GM19240 (cell line): Measurements from ENCODE around the gene NAA60.
"Not testable (repeated sequence)": the region's sequence is repeated elsewhere in the genome, so short reads cannot be mapped to it uniquely, and the experiment has no call there.

Source experiments
- DNase-seq: peaks from one replicate; pipeline ENCODE4 v3.0.0; 2011; ENCODE audit warnings: low spot score; ENCODE audit not compliant: insufficient read length

NAA60 gene

GRCh38 chr16:3508736-3509135, 65.3 kb downstream of the NAA60 start:
- DNase-seq, result no peak

GRCh38 chr16:3509470-3509928, 66.0 kb downstream of the NAA60 start:
- no peak for DNase-seq

- DNase-seq, result no peak
Observed at GRCh38 chr16:3510416-3510815, 66.9 kb downstream of the NAA60 start.

DNA sequence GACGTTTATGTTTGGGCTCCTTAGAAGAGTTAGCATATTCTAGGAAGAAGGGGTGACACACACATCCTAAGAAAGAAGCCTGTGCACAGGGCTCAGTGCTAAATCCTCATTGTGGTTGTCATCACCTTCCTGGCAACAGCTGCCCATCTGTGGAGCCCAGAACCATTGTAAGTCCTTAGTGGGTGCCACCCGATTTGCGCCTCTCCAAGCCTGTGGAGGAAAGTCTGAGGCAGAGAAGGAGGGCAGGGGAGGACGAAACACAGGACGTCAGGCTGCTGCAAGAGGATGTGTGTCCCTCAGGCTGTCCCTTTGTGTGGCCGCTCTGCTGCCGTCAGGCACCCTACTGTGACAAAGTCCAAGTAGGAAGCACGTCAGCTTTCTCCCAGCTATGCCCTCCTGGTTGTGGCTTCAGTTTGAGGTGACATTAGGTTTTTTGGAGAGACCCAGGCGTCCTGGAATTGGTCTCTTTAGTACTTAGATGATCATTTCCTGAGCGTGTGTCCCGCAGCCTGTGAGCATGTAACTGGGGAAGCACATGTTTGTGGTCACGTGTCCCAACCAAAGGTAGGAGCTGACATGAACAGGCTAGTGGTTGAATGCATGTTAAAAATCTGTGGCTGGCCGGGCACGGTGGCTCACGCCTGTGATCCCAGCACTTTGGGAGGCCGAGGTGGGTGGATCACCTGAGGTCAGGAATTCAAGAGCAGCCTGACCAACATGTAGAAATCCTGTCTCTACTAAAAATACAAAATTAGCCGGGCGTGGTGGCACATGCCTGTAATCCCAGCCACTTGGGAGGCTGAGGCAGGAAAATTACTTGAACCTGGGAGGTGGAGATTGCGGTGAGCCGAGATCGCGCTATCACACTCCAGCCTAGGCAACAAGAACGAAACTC, 68.1 kb downstream of the NAA60 start:
- DNase-seq, result no peak

DNA sequence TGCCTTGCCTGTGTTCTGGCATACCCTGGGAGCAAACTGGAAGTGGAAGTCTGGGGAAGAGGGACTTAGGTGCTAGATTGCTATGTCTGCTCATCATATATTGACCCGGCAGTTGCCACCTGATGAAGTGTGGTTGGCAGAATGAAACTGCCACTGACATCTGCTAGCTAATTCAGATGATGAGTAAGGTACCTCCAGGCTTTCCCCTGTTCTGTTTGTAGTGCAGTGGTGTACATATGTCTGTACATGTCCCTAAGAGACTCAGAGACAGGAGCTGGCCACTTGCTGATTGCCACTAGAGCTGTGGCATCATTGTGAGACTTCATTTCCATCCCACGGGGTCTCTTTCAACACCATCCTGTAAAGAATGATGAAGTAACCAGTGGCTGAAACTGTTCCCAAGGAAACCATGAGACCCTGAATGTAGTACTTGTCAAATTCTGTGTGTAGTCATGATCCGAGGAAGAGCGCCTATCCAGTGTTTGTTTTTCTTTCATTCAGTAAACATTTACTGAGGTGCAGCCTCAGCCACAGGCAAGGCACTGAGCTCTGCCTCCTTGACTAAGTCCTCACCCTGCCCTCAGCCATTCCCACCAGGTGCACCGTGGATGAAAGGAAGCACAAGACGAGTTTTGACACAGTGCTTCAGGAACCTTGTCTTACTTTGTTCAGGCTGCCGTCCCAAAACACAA, 70.6 kb downstream of the NAA60 start:
- no peak for DNase-seq

DNA sequence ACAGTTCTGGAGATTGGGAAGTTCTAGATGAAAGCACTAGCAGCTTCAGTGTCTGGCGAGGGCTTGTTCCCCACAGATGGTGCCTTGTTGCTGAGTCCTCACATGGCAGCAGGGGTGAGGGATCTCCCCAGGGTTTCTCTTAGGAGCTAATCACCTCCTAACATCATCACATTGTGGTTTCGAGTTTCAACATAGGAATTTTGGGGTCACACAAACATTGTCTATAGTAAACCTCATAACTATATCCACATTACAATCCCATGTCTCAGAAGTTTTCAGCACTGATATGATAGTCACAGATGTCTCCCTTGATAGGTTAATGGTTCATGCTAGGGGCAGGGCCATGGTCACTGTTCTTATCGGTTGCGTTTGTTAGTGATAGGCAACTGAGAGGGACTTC, 71.1 kb downstream of the NAA60 start:
- DNase-seq, result no peak

DNA sequence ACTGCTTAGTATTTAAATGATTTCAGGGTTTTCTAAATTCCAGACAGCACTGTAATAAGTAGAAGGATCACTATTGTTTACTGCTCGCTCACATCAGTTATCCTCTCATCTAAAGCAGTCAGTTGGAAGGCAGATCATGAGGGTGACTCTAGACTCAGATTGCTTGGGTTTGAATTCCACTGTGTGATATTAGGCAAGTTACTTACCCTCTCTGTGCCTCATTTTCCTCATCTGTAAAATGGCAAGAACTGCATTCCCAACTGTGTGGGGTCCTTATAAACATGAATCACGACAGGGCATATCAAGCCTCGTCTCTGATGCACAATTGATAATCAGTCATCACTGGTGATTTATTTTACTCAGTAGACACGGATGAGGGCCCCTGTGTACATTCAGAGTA, 72.4 kb downstream of the NAA60 start:
- DNase-seq, result no peak

DNA sequence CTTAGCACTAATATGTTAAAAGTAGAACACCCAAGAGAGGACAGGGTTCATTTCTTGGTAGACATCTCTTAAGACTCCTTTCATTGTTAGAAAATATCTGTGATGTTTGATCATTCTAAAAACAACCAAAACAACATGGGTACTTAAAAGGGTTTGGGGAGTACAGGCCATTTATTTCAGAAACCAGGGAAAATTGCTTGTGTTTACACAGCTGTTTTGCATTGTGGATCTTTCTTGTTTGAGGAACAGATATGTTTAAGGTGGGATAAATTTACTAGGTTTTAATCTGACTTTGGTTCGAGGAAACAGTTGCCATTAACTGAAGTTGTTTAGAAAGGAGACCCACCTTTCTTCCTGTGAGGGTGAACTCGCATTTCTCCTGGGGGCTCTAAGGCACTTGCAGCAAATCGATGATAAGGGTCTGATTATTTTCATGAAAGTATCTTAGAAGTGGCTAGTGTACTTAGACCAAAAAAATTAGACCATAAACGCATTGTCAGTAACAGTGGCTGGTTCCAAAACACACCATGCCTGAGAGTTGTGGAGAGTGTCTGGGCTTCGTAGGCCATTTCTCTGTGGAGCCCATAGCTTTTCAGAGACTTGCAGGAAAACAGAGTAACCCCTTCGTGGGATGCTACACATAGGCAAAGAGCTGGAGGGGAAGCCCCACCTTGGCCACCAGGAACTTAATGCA, 75.0 kb downstream of the NAA60 start:
- DNase-seq, result no peak

DNA sequence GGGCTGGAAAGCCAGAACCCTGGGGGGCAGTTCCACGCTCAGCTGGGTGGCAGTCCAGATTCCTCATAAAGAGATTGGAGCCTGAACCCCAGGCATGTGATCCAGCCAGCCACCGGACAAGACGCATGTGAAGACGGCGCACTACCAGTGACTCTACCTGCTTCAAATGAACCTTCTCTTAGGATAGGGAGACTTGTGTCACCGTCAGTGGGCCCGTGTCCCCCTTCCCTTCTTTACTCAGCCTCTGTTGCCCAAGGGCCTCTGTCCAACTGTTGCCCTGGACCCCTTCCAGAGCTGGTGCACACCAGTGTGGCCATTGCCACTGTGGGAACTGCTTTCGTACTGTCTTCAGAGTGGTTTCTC, 75.5 kb downstream of the NAA60 start:
- DNase-seq, result no peak

- no peak for DNase-seq
Observed at GRCh38 chr16:3519581-3519980, 76.1 kb downstream of the NAA60 start.

DNA sequence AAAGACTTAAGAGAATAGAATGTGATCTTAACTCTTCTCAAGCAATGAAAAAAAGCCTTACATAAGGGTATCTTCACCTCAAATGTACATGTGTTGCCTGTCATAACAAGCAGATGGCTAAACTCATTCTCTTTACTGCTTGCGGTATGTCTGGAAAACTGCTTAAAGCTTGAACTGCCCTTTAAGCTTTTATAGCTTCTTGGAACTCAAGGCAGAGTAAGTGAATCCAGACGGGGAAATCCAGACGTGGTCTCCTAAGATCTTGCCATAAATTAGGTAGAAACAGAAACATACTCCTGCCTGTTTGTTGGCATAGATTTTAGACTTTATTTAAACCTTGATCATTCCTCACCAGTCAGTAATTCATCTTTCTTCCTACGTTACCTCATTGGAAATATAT, 76.9 kb downstream of the NAA60 start:
- no peak for DNase-seq

GRCh38 chr16:3520841-3521240, 77.4 kb downstream of the NAA60 start:
- no peak for DNase-seq

GRCh38 chr16:3523281-3523680, 79.8 kb downstream of the NAA60 start:
- DNase-seq, result no peak

DNA sequence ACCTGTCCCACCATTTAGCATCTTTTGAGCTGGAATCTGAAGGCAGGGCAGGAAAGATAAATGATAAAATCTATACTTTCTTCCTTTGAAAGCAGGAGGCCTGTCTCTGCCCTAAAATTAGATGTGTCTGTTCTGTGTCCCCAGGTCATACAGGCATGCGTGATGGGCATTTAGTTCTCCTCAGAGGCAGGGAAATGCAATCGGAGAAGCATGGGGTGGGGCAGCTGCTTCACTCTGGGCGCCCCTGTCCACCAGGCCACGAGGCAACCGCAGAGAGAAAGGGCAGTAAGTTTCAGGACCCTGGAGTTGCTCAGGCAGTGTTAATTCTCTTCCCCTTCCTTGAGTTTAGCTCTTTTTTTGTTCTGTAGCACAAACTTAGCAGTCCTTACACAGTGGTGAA, 82.5 kb downstream of the NAA60 start:
- no peak for DNase-seq

- not testable (repeated sequence) for DNase-seq
Observed at GRCh38 chr16:3527216-3527829, 83.8 kb downstream of the NAA60 start.

DNA sequence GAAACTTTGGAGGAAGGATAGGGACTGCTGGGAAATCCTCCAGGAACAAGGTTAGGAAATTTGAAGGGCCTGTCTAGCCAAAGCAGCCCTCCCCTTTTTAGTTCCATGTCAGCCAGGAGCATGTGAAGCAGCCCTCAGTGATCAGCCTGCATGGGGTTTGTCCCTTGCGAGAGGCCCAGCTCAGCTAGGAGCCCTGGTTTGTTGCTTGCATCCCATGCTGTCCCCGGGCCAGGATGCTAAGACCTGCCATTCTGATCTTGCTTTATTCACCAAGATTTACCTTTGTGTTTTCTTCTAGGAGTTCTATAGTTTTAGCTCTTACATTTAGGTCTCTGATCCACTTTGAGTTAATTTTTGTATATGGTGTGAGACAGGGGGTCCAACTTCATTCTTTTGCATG, 84.9 kb downstream of the NAA60 start:
- no peak for DNase-seq

DNA sequence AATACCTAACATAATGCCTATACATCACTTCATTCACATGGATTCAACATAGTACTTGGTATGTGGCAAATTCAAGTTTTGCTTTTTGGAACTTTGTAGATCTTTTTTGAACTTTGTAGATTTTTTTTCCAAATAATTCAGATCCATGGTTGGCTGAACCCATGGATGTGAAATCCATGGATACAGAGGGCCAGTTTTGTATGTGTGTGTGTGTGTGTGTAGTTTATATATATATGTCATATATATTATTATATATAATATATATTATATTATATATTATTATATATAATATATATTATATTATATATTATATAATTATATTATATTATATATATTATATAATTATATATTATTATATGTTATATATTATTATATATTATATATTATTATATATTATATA, 85.7 kb downstream of the NAA60 start:
- DNase-seq, result no peak

- DNase-seq, result no peak
Observed at GRCh38 chr16:3530371-3530914, 87.0 kb downstream of the NAA60 start.

- DNase-seq, result no peak
Observed at GRCh38 chr16:3532741-3533140, 89.3 kb downstream of the NAA60 start.

- no peak for DNase-seq
Observed at GRCh38 chr16:3534126-3534525, 90.6 kb downstream of the NAA60 start.

DNA sequence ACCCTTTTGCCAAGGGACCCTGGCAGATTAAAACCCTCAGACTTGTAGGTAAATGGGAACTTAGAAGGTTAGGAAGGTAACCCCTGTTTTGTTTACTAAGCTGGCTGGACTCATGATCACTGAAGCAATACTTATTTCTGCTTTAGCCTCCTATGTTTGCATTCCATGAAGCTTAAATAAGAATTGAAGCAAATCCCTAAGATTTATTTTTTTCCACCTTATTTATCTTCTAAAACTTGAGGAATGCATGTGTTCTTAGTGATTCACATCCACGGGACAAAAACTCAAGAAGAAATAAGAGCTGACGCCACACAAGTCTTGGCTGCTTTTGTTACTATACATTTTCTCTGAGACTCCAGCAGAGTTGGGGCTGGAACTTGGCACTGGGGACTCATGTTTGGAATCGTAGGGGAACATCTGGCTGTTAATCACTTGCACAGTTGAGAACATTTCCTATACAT, 92.8 kb downstream of the NAA60 start:
- DNase-seq, result no peak
